CD14-positive monocyte (primary cell): ENCODE measurements around the gene PRR5. TPM values are rescaled to one million over a fixed set of nuclear protein-coding genes. Genes with fewer than 3 reads are reported as not detected.
A peak's percentile ranks its signal among the peaks of the same experiment; 100 is the strongest.

Experiments
- DNase-seq, 3 donors: peaks; one replicate each; pipeline ENCODE4 v3.0.0-alpha.2; 2011 to 2022
- H2AFZ ChIP-seq: 2 replicates; pipeline ENCODE4 v1.6.0; 2012; ENCODE audit warnings: mild to moderate bottlenecking, low read depth, low read length, inconsistent platforms; ENCODE audit not compliant: insufficient read depth, poor library complexity, severe bottlenecking
- H3K27ac ChIP-seq, 2 donors: 1 replicate in 1 of 2; 2 replicates in 1 of 2; pipeline ENCODE4 v1.5.1; 2012 to 2013; ENCODE audit warnings: low read length in 2 of 2, control low read depth in 1 of 2, inconsistent platforms in 1 of 2, low read depth in 1 of 2, mild to moderate bottlenecking in 1 of 2
- H3K27me3 ChIP-seq, 2 donors: one replicate each; pipeline versions ENCODE4 v1.6.0 to v1.6.1; 2011 to 2013; ENCODE audit warnings: low read length in 2 of 2; ENCODE audit not compliant: control insufficient read depth in 2 of 2, insufficient read depth in 2 of 2
- H3K36me3 ChIP-seq, 2 donors: replicated peaks in 1 of 2; 1 replicate in 1 of 2; 2 replicates in 1 of 2; pipeline versions ENCODE4 v1.5.1 to v1.6.1; 2012 to 2013; ENCODE audit warnings: low read length in 2 of 2, control low read depth in 1 of 2, inconsistent platforms in 1 of 2, mild to moderate bottlenecking in 1 of 2; ENCODE audit not compliant: insufficient read depth in 2 of 2, control insufficient read depth in 1 of 2
- H3K4me1 ChIP-seq, 2 donors: 1 replicate in 1 of 2; 2 replicates in 1 of 2; pipeline versions ENCODE4 v1.5.1 to v1.6.1; 2012 to 2013; ENCODE audit warnings: low read length in 2 of 2, control low read depth in 1 of 2, inconsistent platforms in 1 of 2, mild to moderate bottlenecking in 1 of 2, moderate library complexity in 1 of 2; ENCODE audit not compliant: insufficient read depth in 2 of 2, control insufficient read depth in 1 of 2
- H3K4me2 ChIP-seq: replicated peaks from 2 replicates; pipeline ENCODE3; 2012; ENCODE audit warnings: low read length, moderate library complexity, mild to moderate bottlenecking; ENCODE audit not compliant: poor library complexity, severe bottlenecking; ENCODE audit errors: extremely low read depth
- H3K4me3 ChIP-seq, 3 experiments: fragments of 200-600 bp in 1 of 3; sonication (generic) in 1 of 3; replicated peaks in 1 of 3; 1 replicate in 2 of 3; 2 replicates in 1 of 3; pipeline ENCODE4 v1.5.1; 2011 to 2013; ENCODE audit warnings: low read length in 3 of 3, mild to moderate bottlenecking in 3 of 3, control low read depth in 2 of 3, low read depth in 2 of 3, inconsistent platforms in 1 of 3, moderate library complexity in 1 of 3
- H3K79me2 ChIP-seq: 2 replicates; pipeline ENCODE4 v1.6.0; 2012; ENCODE audit warnings: mild to moderate bottlenecking, control low read depth, inconsistent platforms, low read length, moderate library complexity; ENCODE audit not compliant: insufficient read depth
- H3K9ac ChIP-seq: 2 replicates; pipeline ENCODE4 v1.6.0; 2017; ENCODE audit warnings: low read length, mild to moderate bottlenecking; ENCODE audit not compliant: insufficient read depth, poor library complexity, severe bottlenecking
- H3K9me3 ChIP-seq, 2 donors: replicated peaks in 1 of 2; 1 replicate in 1 of 2; 2 replicates in 1 of 2; pipeline versions ENCODE4 v1.5.1 to v1.6.1; 2012 to 2013; ENCODE audit warnings: low read length in 2 of 2, control low read depth in 1 of 2; ENCODE audit not compliant: control insufficient read depth in 1 of 2, insufficient read depth in 1 of 2
- H4K20me1 ChIP-seq: 2 replicates; pipeline ENCODE4 v1.6.0; 2012; ENCODE audit warnings: mild to moderate bottlenecking, low read length, control low read depth, moderate library complexity; ENCODE audit not compliant: insufficient read depth
- H3K27ac Mint-ChIP-seq, 7 donors: one replicate each; pipeline ENCODE4 v1.8.0; 2020; ENCODE audit warnings: mild to moderate bottlenecking in 7 of 7, mixed read lengths in 7 of 7, moderate library complexity in 6 of 7, inconsistent platforms in 2 of 7
- H3K27me3 Mint-ChIP-seq, 3 donors: one replicate each; pipeline ENCODE4 v1.8.0; 2021 to 2022; ENCODE audit warnings: low read depth in 3 of 3, mild to moderate bottlenecking in 3 of 3, mixed read lengths in 3 of 3, moderate library complexity in 3 of 3, inconsistent platforms in 1 of 3
- H3K36me3 Mint-ChIP-seq, 2 donors: one replicate each; pipeline ENCODE4 v1.8.0; 2020; ENCODE audit warnings: mixed read lengths in 2 of 2, inconsistent platforms in 1 of 2, mild to moderate bottlenecking in 1 of 2
- H3K4me1 Mint-ChIP-seq: one replicate; pipeline ENCODE4 v1.8.0; 2020; ENCODE audit warnings: mild to moderate bottlenecking, mixed read lengths
- H3K4me3 Mint-ChIP-seq, 2 donors: one replicate each; pipeline ENCODE4 v1.8.0; 2020; ENCODE audit warnings: mild to moderate bottlenecking in 2 of 2, mixed read lengths in 2 of 2, moderate library complexity in 1 of 2
- H3K9me3 Mint-ChIP-seq, 7 donors: one replicate each; pipeline ENCODE4 v1.8.0; 2020 to 2022; ENCODE audit warnings: mixed read lengths in 7 of 7, mild to moderate bottlenecking in 6 of 7, moderate library complexity in 6 of 7, inconsistent platforms in 2 of 7
- CTCF ChIP-seq: fragments of 200-600 bp; IDR thresholded peaks from one replicate; pipeline ENCODE4 v1.8.0; 2022; ENCODE audit warnings: antibody characterized with exemption, mild to moderate bottlenecking
- WGBS: methylation state at CpG from one replicate; pipeline ENCODE4 v1.1.5; 2013; ENCODE audit warnings: missing lambda C conversion rate; ENCODE audit not compliant: insufficient coverage; 5-methylcytosine and 5-hydroxymethylcytosine counted together
- intact Hi-C, 2 donors: fragments of 100-400 bp; cut with micrococcal nuclease; formaldehyde crosslinking; loops; one replicate each; pipeline versions ENCODE4 v1.15.0 to v1.15.1; 2023
- polyA plus RNA-seq, 3 donors: library from polyadenylated mRNA; depleted of rRNA in 1 of 3; unstranded in 2 of 3; stranded (reverse) in 1 of 3; fragments of 300-500 nt in 2 of 3; fragments of >200 nt in 1 of 3; fragmentation: Illumina TruSeq in 2 of 3; gene quantifications; 1 replicate in 2 of 3; 2 replicates in 1 of 3; pipeline ENCODE4 v1.2.3, GENCODE V29; 2012 to 2021

PRR5 gene
- polyA plus RNA-seq, 3 donors = 0.66 to 1.5 (median 1.2) TPM

GRCh38 chr22:44729391-44730021, 27.5 kb downstream of the PRR5 start:
- Histone ChIP-seq H3K79me2 (no peaks in the 10 kb centered on the region), H3K27ac (no peak overlapping the region), H3K4me2 (peak overlapping the region; percentile 58), H3K9me3 (no peaks in the 10 kb centered on the region), H3K36me3 (no peaks in the 10 kb centered on the region), H2AFZ (peak overlapping the region; percentile 35), H3K27me3 (peaks cover 0 to 9% of the 10 kb centered on the region in 2 donors), H3K4me1 (peaks cover 14 to 15% of the 10 kb centered on the region in 2 donors), H3K4me3 (peak overlapping the region in 1 of 3 experiments; percentile 32), H3K9ac (peak overlapping the region; percentile 43), H4K20me1 (no peaks in the 10 kb centered on the region)
- peak overlapping the region; percentile 27 to 76 for H3K4me3 Mint-ChIP-seq
- H3K27me3 Mint-ChIP-seq = peaks cover 5 to 22% (median 12%) of the 10 kb centered on the region in 3 donors
- peaks cover 10% of the 10 kb centered on the region for H3K4me1 Mint-ChIP-seq
- peaks cover 0 to 3% (median 0%) of the 10 kb centered on the region in 7 donors for H3K9me3 Mint-ChIP-seq
- peak overlapping the region in 2 of 7 donors; percentile 31 to 33 for H3K27ac Mint-ChIP-seq
- 18% methylated on average over 37 of the region's 39 CpGs for WGBS
- intact Hi-C loops = no loop called here
- TF ChIP-seq CTCF = no peak
- DNase-seq = peak; percentile 4 to 26 (median 23)
- no peaks in the 10 kb centered on the region for H3K36me3 Mint-ChIP-seq

- Histone ChIP-seq H3K4me2 (peak overlapping the region; percentile 58), H3K9me3 (no peaks in the 10 kb centered on the region), H4K20me1 (no peaks in the 10 kb centered on the region), H3K79me2 (no peaks in the 10 kb centered on the region), H3K27ac (no peak overlapping the region), H3K27me3 (peaks cover 0 to 9% of the 10 kb centered on the region in 2 donors), H3K36me3 (no peaks in the 10 kb centered on the region), H3K4me3 (no peak overlapping the region), H2AFZ (peak overlapping the region; percentile 35), H3K4me1 (peaks cover 14 to 15% of the 10 kb centered on the region in 2 donors), H3K9ac (peak overlapping the region; percentile 43)
- intact Hi-C loops = no loop called here
- H3K27ac Mint-ChIP-seq = no peak overlapping the region
- H3K36me3 Mint-ChIP-seq = no peaks in the 10 kb centered on the region
- no peak for TF ChIP-seq CTCF
- peak overlapping the region in 1 of 2 donors; percentile 76 for H3K4me3 Mint-ChIP-seq
- peaks cover 10% of the 10 kb centered on the region for H3K4me1 Mint-ChIP-seq
- 19% methylated on average over 14 of the region's 14 CpGs for WGBS
- H3K9me3 Mint-ChIP-seq = peaks cover 0 to 3% (median 0%) of the 10 kb centered on the region in 7 donors
- peaks cover 3 to 22% (median 12%) of the 10 kb centered on the region in 3 donors for H3K27me3 Mint-ChIP-seq
- DNase-seq = no peak
These were observed 28.0 kb downstream of the PRR5 start for GRCh38 chr22:44730022-44730393.
